ENCODE results near the gene LPA.
"Not testable (repeated sequence)": the region's sequence is repeated elsewhere in the genome, so short reads cannot be mapped to it uniquely, and the experiment has no call there.

The LPA gene

DNA sequence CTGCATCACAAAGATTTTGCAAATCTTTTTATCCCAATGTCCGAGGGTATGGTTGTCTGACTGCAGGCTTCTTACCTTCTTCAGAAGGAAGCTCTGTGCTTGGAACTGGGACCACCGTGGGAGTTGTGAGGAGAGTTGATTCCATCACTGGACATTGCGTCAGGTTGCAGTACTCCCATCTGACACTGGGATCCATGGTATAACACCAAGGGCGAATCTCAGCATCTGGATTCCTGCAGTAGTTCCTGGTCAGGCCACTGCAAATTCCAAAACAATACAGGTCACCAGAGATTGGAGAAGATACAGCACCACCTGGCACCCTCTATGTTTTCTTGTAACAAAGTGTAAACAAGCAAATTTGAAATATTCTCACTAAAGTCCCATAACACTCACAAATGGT is 77.7 kb downstream of the LPA start:
- H3K36me3 ChIP-seq (ENCODE audit: control insufficient read depth, insufficient read depth, low read length): no peaks in the 10 kb centered on the region
- TF ChIP-seq, protein P1, sequence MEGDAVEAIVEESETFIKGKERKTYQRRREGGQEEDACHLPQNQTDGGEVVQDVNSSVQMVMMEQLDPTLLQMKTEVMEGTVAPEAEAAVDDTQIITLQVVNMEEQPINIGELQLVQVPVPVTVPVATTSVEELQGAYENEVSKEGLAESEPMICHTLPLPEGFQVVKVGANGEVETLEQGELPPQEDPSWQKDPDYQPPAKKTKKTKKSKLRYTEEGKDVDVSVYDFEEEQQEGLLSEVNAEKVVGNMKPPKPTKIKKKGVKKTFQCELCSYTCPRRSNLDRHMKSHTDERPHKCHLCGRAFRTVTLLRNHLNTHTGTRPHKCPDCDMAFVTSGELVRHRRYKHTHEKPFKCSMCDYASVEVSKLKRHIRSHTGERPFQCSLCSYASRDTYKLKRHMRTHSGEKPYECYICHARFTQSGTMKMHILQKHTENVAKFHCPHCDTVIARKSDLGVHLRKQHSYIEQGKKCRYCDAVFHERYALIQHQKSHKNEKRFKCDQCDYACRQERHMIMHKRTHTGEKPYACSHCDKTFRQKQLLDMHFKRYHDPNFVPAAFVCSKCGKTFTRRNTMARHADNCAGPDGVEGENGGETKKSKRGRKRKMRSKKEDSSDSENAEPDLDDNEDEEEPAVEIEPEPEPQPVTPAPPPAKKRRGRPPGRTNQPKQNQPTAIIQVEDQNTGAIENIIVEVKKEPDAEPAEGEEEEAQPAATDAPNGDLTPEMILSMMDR (IDR thresholded peaks at IDR 0.05; ENCODE audit: insufficient read depth, low read length, poor library complexity, severe bottlenecking): no peak
- no peak for DNase-seq (ENCODE audit: extremely low read depth, insufficient read length)
- H3K27me3 ChIP-seq (replicated peaks; ENCODE audit: control insufficient read depth, insufficient read depth, low read length): no peaks in the 10 kb centered on the region; the same call in 1 of the 2 replicates
- H3K4me3 ChIP-seq (replicated peaks; ENCODE audit: low read depth, low read length): no peak overlapping the region

DNA sequence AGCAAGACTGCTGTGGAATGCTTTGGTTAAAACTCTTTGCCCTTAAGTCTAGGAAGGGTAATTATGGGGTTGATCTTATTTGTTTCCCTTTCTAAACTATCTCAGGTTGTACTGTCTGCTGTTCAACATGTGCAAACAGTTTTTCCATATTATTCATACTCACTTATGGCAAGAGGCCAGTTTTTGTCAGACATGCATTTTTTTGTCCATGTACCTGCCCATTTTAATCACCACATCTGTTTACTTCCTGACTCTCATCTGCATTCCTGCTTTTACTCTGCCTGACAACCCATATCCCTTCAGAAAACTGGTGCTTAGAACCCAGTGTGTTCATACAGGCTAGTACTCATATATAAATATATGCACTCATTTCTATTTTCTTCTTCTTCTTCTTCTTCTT is 80.3 kb downstream of the LPA start:
- TF ChIP-seq, protein P1 (IDR thresholded peaks at IDR 0.05; ENCODE audit: insufficient read depth, low read length, poor library complexity, severe bottlenecking): no peak
- no peaks in the 10 kb centered on the region for H3K36me3 ChIP-seq (ENCODE audit: control insufficient read depth, insufficient read depth, low read length)

DNA sequence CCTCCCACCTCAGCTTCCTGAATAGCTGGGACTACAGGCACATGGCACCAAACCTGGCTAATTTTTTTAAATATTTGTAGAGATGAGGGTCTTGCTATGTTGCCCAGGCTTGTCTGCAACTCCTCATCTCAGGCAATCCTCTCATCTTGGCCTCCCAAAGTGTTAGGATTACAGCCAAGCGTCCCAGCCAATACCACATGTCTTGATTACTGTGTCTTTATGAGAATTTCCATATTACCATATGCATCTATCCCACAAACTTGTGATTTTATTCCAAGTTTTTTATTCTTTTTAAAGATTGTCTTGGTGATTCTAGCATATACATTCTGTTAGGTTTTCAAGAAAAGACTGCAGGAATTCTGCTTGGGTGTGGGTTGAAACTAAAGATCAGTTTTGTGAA is 82.7 kb downstream of the LPA start:
- H3K4me3 ChIP-seq (replicated peaks; ENCODE audit: low read depth, low read length): no peak overlapping the region
- H3K27me3 ChIP-seq (replicated peaks; ENCODE audit: control insufficient read depth, insufficient read depth, low read length): no peaks in the 10 kb centered on the region; the same call in 1 of the 2 replicates
- no peak for DNase-seq (ENCODE audit: extremely low read depth, insufficient read length)
- TF ChIP-seq, protein P1 (IDR thresholded peaks at IDR 0.05; ENCODE audit: insufficient read depth, low read length, poor library complexity, severe bottlenecking): no peak
- H3K36me3 ChIP-seq (ENCODE audit: control insufficient read depth, insufficient read depth, low read length): no peaks in the 10 kb centered on the region

More for the DNA sequence above, 80.3 kb downstream of the LPA start:
- DNase-seq (ENCODE audit: extremely low read depth, insufficient read length): no peak
- no peaks in the 10 kb centered on the region; the same call in 1 of the 2 replicates for H3K27me3 ChIP-seq (replicated peaks; ENCODE audit: control insufficient read depth, insufficient read depth, low read length)
- H3K4me3 ChIP-seq (replicated peaks; ENCODE audit: low read depth, low read length): no peak overlapping the region

DNA sequence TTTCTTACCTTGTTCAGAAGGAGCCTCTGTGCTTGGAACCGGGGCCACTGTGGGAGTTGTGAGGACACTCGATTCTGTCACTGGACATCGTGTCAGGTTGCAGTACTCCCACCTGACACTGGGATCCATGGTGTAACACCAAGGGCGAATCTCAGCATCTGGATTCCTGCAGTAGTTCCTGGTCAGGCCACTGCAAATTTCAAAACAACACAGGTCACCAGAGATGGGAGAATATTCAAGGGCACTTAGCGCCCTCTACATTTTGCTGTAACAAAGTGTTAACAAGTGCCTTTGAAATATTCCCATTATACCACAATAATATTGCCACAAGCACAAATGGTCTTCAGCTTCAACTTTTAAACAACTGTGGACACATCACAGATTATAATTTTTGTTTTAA is 85.6 kb downstream of the LPA start:
- not testable (repeated sequence) for H3K36me3 ChIP-seq (ENCODE audit: control insufficient read depth, insufficient read depth, low read length); H3K4me3 ChIP-seq (replicated peaks; ENCODE audit: low read depth, low read length); DNase-seq (ENCODE audit: extremely low read depth, insufficient read length); H3K27me3 ChIP-seq (replicated peaks; ENCODE audit: control insufficient read depth, insufficient read depth, low read length)

DNA sequence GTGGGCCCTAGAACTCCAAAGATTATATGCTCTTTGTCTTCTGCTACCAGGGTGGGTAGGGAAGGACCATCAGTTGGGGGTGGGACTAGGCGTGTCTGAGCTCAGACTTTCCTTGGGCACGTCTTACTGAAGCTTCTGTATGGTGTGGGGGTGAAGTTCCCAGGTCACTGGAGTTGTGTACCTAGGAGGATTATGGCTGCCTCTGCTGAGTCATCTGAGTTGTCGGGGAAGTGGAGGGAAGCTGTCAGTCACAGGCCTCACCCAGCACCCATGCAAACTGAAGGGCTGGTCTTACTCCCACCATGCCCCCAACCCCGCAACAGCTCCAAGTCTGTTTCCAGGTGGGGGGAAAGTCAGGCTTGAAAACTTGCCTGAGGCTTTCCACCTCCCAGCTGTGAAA is 90.1 kb downstream of the LPA start:
- TF ChIP-seq, protein P1 (IDR thresholded peaks at IDR 0.05; ENCODE audit: insufficient read depth, low read length, poor library complexity, severe bottlenecking): no peak
- H3K27me3 ChIP-seq (replicated peaks; ENCODE audit: control insufficient read depth, insufficient read depth, low read length): no peaks in the 10 kb centered on the region
- no peak overlapping the region for H3K4me3 ChIP-seq (replicated peaks; ENCODE audit: low read depth, low read length)
- no peak for DNase-seq (ENCODE audit: extremely low read depth, insufficient read length)
- H3K36me3 ChIP-seq (ENCODE audit: control insufficient read depth, insufficient read depth, low read length): no peaks in the 10 kb centered on the region

DNA sequence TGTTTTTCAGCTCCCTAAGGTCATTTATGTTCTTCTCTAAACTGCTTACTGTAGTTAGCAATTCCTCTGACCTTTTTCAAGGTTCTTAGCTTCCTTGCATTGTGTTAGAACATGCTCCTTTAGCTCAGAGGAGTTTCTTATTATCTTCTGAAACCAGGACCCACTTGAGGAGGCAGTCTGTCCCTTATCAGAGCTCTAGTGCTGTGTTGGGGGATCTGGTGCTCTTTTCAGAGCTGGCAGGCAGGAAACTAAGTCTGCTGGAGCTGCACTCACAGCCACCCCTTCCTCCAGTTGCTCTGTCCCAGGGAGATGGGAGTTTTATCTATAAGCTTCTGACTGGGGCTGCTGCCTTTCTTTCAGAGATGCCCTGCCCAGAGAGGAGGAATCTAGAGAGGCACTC is 92.9 kb downstream of the LPA start:
- not testable (repeated sequence) for H3K27me3 ChIP-seq (replicated peaks; ENCODE audit: control insufficient read depth, insufficient read depth, low read length); H3K4me3 ChIP-seq (replicated peaks; ENCODE audit: low read depth, low read length); DNase-seq (ENCODE audit: extremely low read depth, insufficient read length); H3K36me3 ChIP-seq (ENCODE audit: control insufficient read depth, insufficient read depth, low read length)

DNA sequence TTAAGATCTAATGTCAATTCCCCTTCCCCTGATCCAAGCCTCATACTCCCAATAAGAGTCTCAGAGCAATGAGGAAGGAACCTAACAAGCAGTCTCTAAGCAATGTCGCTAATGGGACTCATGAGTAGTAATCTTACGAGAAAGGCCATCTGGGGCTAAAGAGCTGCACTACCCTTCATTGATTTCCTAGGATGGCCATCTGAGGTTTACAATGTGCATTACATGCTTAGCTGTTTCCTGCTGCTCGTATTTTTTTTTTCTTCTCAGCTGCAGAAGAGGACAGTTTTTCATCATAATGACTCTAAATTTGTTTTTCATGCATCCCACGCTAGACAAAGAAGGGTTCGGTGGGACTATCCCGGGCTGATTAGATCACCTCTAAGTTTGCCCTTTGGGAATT is 119.3 kb downstream of the LPA start:
- no peaks in the 10 kb centered on the region for H3K36me3 ChIP-seq (ENCODE audit: control insufficient read depth, insufficient read depth, low read length)
- TF ChIP-seq, protein P1 (IDR thresholded peaks at IDR 0.05; ENCODE audit: insufficient read depth, low read length, poor library complexity, severe bottlenecking): no peak

More for the DNA sequence above, 119.3 kb downstream of the LPA start:
- no peak overlapping the region for H3K4me3 ChIP-seq (replicated peaks; ENCODE audit: low read depth, low read length)
- no peaks in the 10 kb centered on the region for H3K27me3 ChIP-seq (replicated peaks; ENCODE audit: control insufficient read depth, insufficient read depth, low read length)
- no peak for DNase-seq (ENCODE audit: extremely low read depth, insufficient read length)
